ENCODE measurements around the gene KPNA6.

DNA sequence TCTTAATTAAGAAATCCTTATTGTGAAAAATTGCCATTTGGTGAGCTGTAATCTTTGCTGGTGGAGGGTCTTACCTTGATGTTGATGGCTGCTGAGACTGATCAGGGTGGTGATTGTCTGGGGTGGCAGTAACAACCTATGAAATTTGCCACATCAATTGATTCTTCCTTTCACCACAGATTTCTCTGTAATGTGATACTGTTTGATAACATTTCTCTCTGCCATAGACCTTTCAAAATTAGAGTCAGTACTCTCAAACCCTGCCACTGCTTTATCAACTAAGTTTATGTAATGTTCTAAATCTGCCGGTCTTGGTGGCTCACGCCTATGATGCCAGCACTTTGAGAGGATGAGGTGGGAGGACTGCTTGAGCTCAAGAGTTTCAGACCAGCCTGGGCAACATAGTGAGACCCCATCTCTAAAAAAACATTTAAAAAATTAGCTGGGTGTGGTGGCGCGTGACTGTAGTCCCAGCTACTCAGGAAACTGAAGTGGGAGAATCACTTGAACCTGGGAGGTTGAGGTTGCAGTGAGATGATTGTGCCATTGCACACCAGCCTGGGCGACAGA, 5.0 kb downstream of the KPNA6 start:
- TF ChIP-seq, protein P1, sequence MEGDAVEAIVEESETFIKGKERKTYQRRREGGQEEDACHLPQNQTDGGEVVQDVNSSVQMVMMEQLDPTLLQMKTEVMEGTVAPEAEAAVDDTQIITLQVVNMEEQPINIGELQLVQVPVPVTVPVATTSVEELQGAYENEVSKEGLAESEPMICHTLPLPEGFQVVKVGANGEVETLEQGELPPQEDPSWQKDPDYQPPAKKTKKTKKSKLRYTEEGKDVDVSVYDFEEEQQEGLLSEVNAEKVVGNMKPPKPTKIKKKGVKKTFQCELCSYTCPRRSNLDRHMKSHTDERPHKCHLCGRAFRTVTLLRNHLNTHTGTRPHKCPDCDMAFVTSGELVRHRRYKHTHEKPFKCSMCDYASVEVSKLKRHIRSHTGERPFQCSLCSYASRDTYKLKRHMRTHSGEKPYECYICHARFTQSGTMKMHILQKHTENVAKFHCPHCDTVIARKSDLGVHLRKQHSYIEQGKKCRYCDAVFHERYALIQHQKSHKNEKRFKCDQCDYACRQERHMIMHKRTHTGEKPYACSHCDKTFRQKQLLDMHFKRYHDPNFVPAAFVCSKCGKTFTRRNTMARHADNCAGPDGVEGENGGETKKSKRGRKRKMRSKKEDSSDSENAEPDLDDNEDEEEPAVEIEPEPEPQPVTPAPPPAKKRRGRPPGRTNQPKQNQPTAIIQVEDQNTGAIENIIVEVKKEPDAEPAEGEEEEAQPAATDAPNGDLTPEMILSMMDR (conservative IDR thresholded peaks at IDR 0.05; ENCODE audit: low read length): no peak
- TF ChIP-seq EZH2phosphoT487 (IDR thresholded peaks at IDR 0.05; ENCODE audit: borderline replicate concordance, low read depth, low read length): no peak
